ENCODE measurements around the gene SCGB3A2.

The SCGB3A2 gene, protein sequence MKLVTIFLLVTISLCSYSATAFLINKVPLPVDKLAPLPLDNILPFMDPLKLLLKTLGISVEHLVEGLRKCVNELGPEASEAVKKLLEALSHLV

DNA sequence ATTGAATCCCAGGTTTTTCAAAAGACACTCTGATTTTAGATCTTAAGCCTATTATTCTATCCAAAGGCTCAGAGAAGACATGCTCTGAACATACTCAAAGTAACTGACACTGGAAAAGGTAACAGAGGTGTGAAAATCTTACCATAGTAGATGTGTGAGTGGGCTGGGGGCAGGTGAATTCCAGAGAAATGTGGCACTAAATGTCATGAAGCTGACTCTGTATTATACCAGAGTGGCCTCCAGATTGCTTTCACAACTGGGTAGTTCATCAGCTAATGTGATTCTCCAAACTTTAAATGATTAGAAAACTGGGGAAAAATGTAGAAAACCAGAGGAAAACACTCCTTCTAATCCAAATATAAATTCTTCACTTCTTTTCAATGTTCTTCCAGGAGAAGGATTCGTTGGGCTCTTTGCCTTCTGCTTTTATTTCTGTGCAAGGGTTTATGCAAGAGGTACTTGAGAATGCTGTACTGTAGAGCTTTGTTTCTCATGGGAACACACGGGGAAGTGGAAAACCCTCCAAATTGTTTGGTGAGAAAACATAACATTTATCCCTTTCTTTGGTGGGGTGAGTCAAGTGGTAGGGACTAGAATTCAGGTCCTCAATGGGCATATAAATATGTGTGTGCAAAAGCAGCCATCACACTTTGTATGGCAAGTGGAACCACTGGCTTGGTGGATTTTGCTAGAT lies at the start of gene SCGB3A2:
SCGB3A2 (plus strand) TSS at position 646 of the 694 bp plus-strand sequence. CDS start 93 bp downstream, outside the sequence.
- Histone ChIP-seq H3K9me3 (ENCODE audit: control insufficient read depth in 5 of 5, low read length in 5 of 5) (no peaks in the 10 kb centered on the region), H3K9ac (ENCODE audit: low read length in 5 of 5) (no peak within 1 kb of the TSS), H3K4me1 (ENCODE audit: control insufficient read depth in 5 of 5, insufficient read depth in 5 of 5, low read length in 5 of 5) (no peaks in the 10 kb centered on the region), H3K27ac (ENCODE audit: low read depth, low read length) (no peak within 1 kb of the TSS), H3K27me3 (ENCODE audit: control insufficient read depth in 5 of 5, insufficient read depth in 4 of 5, low read length in 5 of 5) (no peaks in the 10 kb centered on the region), H3K36me3 (ENCODE audit: control insufficient read depth in 5 of 5, insufficient read depth in 5 of 5, low read length in 5 of 5) (no peaks in the 10 kb centered on the region), H3K4me3 (ENCODE audit: low read depth in 1 of 5, low read length in 5 of 5) (no peak within 1 kb of the TSS)

DNA sequence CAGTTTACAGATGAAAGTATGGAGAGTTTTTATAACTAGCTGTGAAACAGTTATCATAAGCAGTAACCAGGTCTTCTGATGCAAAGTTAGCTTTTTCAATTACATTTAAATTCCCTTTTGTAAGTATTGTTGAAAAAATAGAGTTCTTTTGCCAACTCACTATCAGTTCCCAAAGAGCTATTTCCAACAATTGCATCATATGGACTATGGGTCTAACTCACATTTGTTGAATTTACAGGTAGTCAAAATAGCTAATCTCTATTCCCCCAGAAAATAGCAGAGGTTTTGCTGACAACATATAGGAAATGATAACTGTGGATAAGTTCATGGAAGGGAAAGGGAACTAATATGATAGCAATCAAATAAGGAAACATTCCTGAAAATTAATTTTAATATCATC lies 48.5 kb upstream of the SCGB3A2 start:
- no peaks in the 10 kb centered on the region for H3K4me1 ChIP-seq (ENCODE audit: control insufficient read depth in 5 of 5, insufficient read depth in 5 of 5, low read length in 5 of 5)
- no peaks in the 10 kb centered on the region for H3K9me3 ChIP-seq (ENCODE audit: control insufficient read depth in 5 of 5, low read length in 5 of 5)
- no peaks in the 10 kb centered on the region for H3K27me3 ChIP-seq (ENCODE audit: control insufficient read depth in 5 of 5, insufficient read depth in 4 of 5, low read length in 5 of 5)
- no peak overlapping the region for H3K9ac ChIP-seq (ENCODE audit: low read length in 5 of 5)
- no peak overlapping the region for H3K27ac ChIP-seq (ENCODE audit: low read depth, low read length)
- no peak overlapping the region for H3K4me3 ChIP-seq (ENCODE audit: low read depth in 1 of 5, low read length in 5 of 5)
- no peaks in the 10 kb centered on the region for H3K36me3 ChIP-seq (ENCODE audit: control insufficient read depth in 5 of 5, insufficient read depth in 5 of 5, low read length in 5 of 5)

DNA sequence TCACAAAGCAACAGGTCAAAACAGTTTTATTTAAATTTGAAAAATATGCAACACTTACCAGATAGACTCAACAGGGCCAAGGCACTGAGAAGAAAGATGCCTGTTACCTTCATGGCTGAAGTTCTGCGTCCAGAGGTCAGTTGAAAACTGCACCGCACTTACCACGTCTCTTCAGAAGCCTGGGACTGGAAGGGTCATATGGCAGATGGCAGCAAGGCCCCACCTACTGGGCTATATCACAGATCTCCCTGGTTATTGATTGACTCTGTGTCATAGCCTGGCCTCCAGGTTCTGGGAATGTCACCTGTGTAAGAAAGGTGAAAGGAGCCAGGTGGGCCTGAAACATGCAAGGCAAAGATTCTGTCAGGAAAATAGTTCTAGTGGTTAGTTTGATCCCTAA lies 47.0 kb upstream of the SCGB3A2 start, which contains the start of gene SPINK1:
SPINK1 (minus strand) TSS at position 207 of the 400 bp plus-strand sequence; CDS start at position 113, 94 bp downstream.
- H3K9me3 ChIP-seq (ENCODE audit: control insufficient read depth in 5 of 5, low read length in 5 of 5) = no peaks in the 10 kb centered on the region
- H3K9ac ChIP-seq (ENCODE audit: low read length in 5 of 5) = no peak within 1 kb of the TSS
- no peak within 1 kb of the TSS for H3K4me3 ChIP-seq (ENCODE audit: low read depth in 1 of 5, low read length in 5 of 5)
- H3K27me3 ChIP-seq (ENCODE audit: control insufficient read depth in 5 of 5, insufficient read depth in 4 of 5, low read length in 5 of 5) = no peaks in the 10 kb centered on the region
- no peaks in the 10 kb centered on the region for H3K4me1 ChIP-seq (ENCODE audit: control insufficient read depth in 5 of 5, insufficient read depth in 5 of 5, low read length in 5 of 5)
- no peak within 1 kb of the TSS for H3K27ac ChIP-seq (ENCODE audit: low read depth, low read length)
- no peaks in the 10 kb centered on the region for H3K36me3 ChIP-seq (ENCODE audit: control insufficient read depth in 5 of 5, insufficient read depth in 5 of 5, low read length in 5 of 5)

DNA sequence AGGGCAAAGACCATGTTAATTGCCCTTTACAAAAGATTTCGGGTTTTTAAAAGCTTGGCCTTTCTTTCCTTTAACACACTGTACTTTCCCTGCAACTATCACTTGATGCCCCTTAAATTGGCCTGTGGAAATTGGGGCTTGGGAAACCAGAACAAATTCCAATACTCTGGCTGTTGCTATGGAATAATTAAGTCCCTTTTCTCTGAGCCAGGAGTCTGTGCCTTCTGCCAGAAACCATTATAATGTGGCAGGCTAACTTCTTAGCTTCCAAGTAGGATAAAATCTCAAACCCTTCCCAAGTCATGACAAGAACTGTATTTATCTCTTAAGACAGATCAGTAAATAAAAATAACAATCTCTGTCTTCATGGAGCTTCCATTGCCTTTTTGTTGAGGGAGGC lies 46.0 kb upstream of the SCGB3A2 start:
- H3K27me3 ChIP-seq (ENCODE audit: control insufficient read depth in 5 of 5, insufficient read depth in 4 of 5, low read length in 5 of 5) = no peaks in the 10 kb centered on the region
- H3K9ac ChIP-seq (ENCODE audit: low read length in 5 of 5) = no peak overlapping the region
- no peaks in the 10 kb centered on the region for H3K4me1 ChIP-seq (ENCODE audit: control insufficient read depth in 5 of 5, insufficient read depth in 5 of 5, low read length in 5 of 5)
- no peak overlapping the region for H3K4me3 ChIP-seq (ENCODE audit: low read depth in 1 of 5, low read length in 5 of 5)
- H3K9me3 ChIP-seq (ENCODE audit: control insufficient read depth in 5 of 5, low read length in 5 of 5) = no peaks in the 10 kb centered on the region
- no peak overlapping the region for H3K27ac ChIP-seq (ENCODE audit: low read depth, low read length)
- no peaks in the 10 kb centered on the region for H3K36me3 ChIP-seq (ENCODE audit: control insufficient read depth in 5 of 5, insufficient read depth in 5 of 5, low read length in 5 of 5)

DNA sequence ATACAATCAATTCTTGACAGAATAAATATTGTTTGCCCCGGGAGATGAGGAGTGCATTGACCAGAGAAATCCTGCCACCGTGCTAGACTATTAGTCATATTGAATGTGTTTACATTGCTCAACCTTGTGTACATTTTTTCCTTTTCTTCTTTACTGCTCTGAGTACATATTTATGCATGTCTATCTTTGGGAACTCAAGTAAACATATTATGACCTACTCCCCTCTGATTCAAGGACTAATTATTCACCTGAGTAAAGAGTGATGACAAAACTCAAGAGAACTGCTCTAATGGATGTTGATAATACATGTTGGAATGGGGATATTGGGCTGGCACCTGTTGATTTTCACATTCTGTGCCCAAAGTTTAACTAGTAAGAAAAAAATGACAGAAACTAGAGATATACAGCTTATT lies 43.1 kb upstream of the SCGB3A2 start:
- H3K36me3 ChIP-seq (ENCODE audit: control insufficient read depth in 5 of 5, insufficient read depth in 5 of 5, low read length in 5 of 5) = no peaks in the 10 kb centered on the region
- no peaks in the 10 kb centered on the region for H3K4me1 ChIP-seq (ENCODE audit: control insufficient read depth in 5 of 5, insufficient read depth in 5 of 5, low read length in 5 of 5)
- H3K27me3 ChIP-seq (ENCODE audit: control insufficient read depth in 5 of 5, insufficient read depth in 4 of 5, low read length in 5 of 5) = no peaks in the 10 kb centered on the region
- no peak overlapping the region for H3K9ac ChIP-seq (ENCODE audit: low read length in 5 of 5)
- no peaks in the 10 kb centered on the region for H3K9me3 ChIP-seq (ENCODE audit: control insufficient read depth in 5 of 5, low read length in 5 of 5)
- H3K4me3 ChIP-seq (ENCODE audit: low read depth in 1 of 5, low read length in 5 of 5) = no peak overlapping the region
- H3K27ac ChIP-seq (ENCODE audit: low read depth, low read length) = no peak overlapping the region

DNA sequence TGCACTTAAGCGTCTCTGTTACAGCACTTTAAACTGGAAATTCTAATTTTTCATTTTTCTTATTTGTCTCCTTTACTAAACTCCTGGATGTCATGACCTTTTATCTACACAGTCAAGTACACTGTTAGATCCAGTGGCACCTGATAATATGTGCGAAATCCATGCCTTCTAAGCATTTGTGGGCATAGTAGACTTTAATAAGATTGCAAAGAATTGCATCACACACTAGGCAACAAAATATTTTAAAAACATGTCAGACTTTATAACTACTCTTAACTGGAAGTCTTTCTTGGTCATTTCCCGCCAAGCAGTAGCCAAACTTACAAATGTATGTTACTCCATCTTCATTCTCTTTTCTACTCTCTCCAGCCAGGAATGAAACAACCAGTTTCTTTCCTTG lies 42.1 kb upstream of the SCGB3A2 start:
- H3K9ac ChIP-seq (ENCODE audit: low read length in 5 of 5) = no peak overlapping the region

DNA sequence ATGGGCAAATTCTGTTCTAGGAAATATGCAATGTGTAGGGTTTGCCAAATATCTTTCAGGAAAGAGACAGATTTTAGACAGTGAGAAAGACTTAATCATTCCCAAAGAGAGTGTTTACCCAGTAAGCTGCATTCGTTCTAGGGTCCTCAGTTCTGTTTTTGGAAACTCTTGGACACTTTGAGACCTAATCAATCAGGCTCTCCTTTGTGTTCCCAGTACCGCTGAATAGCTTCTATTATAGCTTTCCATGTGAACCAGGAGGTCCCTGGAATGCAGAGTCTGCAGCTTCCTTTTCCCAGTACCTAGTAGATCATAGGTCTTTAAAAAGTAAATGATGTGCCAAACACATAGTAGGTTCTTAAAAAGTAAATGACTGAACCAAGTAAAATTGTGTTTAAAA lies 35.6 kb upstream of the SCGB3A2 start:
- Histone ChIP-seq H3K27me3 (ENCODE audit: control insufficient read depth in 5 of 5, insufficient read depth in 4 of 5, low read length in 5 of 5) (peaks cover 0 to 13% (median 3%) of the 10 kb centered on the region in 5 donors), H3K27ac (ENCODE audit: low read depth, low read length) (no peak overlapping the region), H3K9me3 (ENCODE audit: control insufficient read depth in 5 of 5, low read length in 5 of 5) (no peaks in the 10 kb centered on the region), H3K4me3 (ENCODE audit: low read depth in 1 of 5, low read length in 5 of 5) (no peak overlapping the region), H3K9ac (ENCODE audit: low read length in 5 of 5) (no peak overlapping the region), H3K4me1 (ENCODE audit: control insufficient read depth in 5 of 5, insufficient read depth in 5 of 5, low read length in 5 of 5) (peaks cover 0 to 7% (median 0%) of the 10 kb centered on the region in 5 donors), H3K36me3 (ENCODE audit: control insufficient read depth in 5 of 5, insufficient read depth in 5 of 5, low read length in 5 of 5) (no peaks in the 10 kb centered on the region)

More for the DNA sequence above, 42.1 kb upstream of the SCGB3A2 start:
- no peaks in the 10 kb centered on the region for H3K27me3 ChIP-seq (ENCODE audit: control insufficient read depth in 5 of 5, insufficient read depth in 4 of 5, low read length in 5 of 5)
- H3K36me3 ChIP-seq (ENCODE audit: control insufficient read depth in 5 of 5, insufficient read depth in 5 of 5, low read length in 5 of 5) = no peaks in the 10 kb centered on the region
- H3K4me1 ChIP-seq (ENCODE audit: control insufficient read depth in 5 of 5, insufficient read depth in 5 of 5, low read length in 5 of 5) = no peaks in the 10 kb centered on the region
- no peak overlapping the region for H3K27ac ChIP-seq (ENCODE audit: low read depth, low read length)
- H3K4me3 ChIP-seq (ENCODE audit: low read depth in 1 of 5, low read length in 5 of 5) = no peak overlapping the region
- H3K9me3 ChIP-seq (ENCODE audit: control insufficient read depth in 5 of 5, low read length in 5 of 5) = no peaks in the 10 kb centered on the region

DNA sequence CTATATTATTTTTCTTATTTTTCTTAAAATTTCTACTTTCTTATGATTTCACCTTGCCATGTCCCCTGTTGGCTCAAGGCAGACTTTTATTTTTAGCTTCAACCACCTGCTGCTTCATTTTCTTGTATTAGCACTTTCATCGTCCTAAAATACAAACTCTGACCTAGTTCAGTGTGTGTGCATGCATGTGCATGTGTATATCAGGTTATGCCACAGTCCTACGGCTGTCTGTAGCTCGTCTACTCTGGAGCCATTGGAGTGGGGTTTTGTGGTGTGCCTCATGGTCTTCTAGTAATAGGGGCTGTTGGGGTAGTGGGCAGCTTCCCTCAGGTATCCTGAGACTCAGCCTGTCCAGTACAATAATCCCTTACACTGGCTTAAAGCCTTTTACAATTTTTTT lies 33.7 kb upstream of the SCGB3A2 start:
- no peaks in the 10 kb centered on the region for H3K36me3 ChIP-seq (ENCODE audit: control insufficient read depth in 5 of 5, insufficient read depth in 5 of 5, low read length in 5 of 5)
- H3K27me3 ChIP-seq (ENCODE audit: control insufficient read depth in 5 of 5, insufficient read depth in 4 of 5, low read length in 5 of 5) = peaks cover 0 to 13% (median 3%) of the 10 kb centered on the region in 5 donors
- no peak overlapping the region for H3K4me3 ChIP-seq (ENCODE audit: low read depth in 1 of 5, low read length in 5 of 5)
- H3K9ac ChIP-seq (ENCODE audit: low read length in 5 of 5) = no peak overlapping the region
- peaks cover 0 to 7% (median 0%) of the 10 kb centered on the region in 5 donors for H3K4me1 ChIP-seq (ENCODE audit: control insufficient read depth in 5 of 5, insufficient read depth in 5 of 5, low read length in 5 of 5)
- no peaks in the 10 kb centered on the region for H3K9me3 ChIP-seq (ENCODE audit: control insufficient read depth in 5 of 5, low read length in 5 of 5)
- H3K27ac ChIP-seq (ENCODE audit: low read depth, low read length) = no peak overlapping the region

GRCh38 chr5:147845618-147846017 lies 32.9 kb upstream of the SCGB3A2 start:
- peaks cover 0 to 7% (median 0%) of the 10 kb centered on the region in 5 donors for H3K4me1 ChIP-seq (ENCODE audit: control insufficient read depth in 5 of 5, insufficient read depth in 5 of 5, low read length in 5 of 5)
- H3K9ac ChIP-seq (ENCODE audit: low read length in 5 of 5) = no peak overlapping the region
- no peaks in the 10 kb centered on the region for H3K36me3 ChIP-seq (ENCODE audit: control insufficient read depth in 5 of 5, insufficient read depth in 5 of 5, low read length in 5 of 5)
- no peak overlapping the region for H3K27ac ChIP-seq (ENCODE audit: low read depth, low read length)
- no peaks in the 10 kb centered on the region for H3K9me3 ChIP-seq (ENCODE audit: control insufficient read depth in 5 of 5, low read length in 5 of 5)
- H3K27me3 ChIP-seq (ENCODE audit: control insufficient read depth in 5 of 5, insufficient read depth in 4 of 5, low read length in 5 of 5) = peaks cover 0 to 13% (median 3%) of the 10 kb centered on the region in 5 donors
- H3K4me3 ChIP-seq (ENCODE audit: low read depth in 1 of 5, low read length in 5 of 5) = no peak overlapping the region

DNA sequence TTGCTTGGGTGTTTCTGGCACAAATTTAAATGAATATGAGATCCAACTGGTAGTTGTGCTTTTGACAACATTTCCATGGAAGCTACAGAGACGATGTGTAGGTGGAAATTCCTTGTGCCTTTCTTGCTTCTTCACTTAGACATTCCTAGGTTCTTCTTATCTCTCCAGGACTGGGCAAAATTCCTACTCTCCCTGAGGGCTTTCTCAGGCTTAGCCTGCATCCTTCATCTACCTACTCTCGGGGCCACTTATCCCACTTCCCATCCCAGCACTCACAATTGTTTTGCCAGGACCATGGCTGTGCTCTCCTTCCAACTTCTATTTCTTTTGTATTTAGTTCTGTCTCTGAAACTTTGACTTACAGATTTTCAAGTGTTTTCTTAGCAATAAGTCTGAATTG lies 29.3 kb upstream of the SCGB3A2 start:
- peaks cover 0 to 6% (median 3%) of the 10 kb centered on the region in 5 donors for H3K27me3 ChIP-seq (ENCODE audit: control insufficient read depth in 5 of 5, insufficient read depth in 4 of 5, low read length in 5 of 5)
- H3K4me1 ChIP-seq (ENCODE audit: control insufficient read depth in 5 of 5, insufficient read depth in 5 of 5, low read length in 5 of 5) = peaks cover 0 to 7% (median 0%) of the 10 kb centered on the region in 5 donors
- no peak overlapping the region for H3K27ac ChIP-seq (ENCODE audit: low read depth, low read length)
- no peaks in the 10 kb centered on the region for H3K36me3 ChIP-seq (ENCODE audit: control insufficient read depth in 5 of 5, insufficient read depth in 5 of 5, low read length in 5 of 5)
- no peak overlapping the region for H3K4me3 ChIP-seq (ENCODE audit: low read depth in 1 of 5, low read length in 5 of 5)
- H3K9me3 ChIP-seq (ENCODE audit: control insufficient read depth in 5 of 5, low read length in 5 of 5) = no peaks in the 10 kb centered on the region
- no peak overlapping the region for H3K9ac ChIP-seq (ENCODE audit: low read length in 5 of 5)

Data from subcutaneous abdominal adipose tissue (tissue), 5 donors.